Activated effector memory CD4-positive, alpha-beta T cell treated with anti-CD3 and anti-CD28 coated beads, Interleukin-2, amount 50 U/mL, for 16 hours (primary cell): ENCODE measurements around the gene HOXC13.

Experiments
- DNase-seq: peaks from one replicate; pipeline ENCODE4 v3.0.0-alpha.2; 2020

Gene HOXC13

DNA sequence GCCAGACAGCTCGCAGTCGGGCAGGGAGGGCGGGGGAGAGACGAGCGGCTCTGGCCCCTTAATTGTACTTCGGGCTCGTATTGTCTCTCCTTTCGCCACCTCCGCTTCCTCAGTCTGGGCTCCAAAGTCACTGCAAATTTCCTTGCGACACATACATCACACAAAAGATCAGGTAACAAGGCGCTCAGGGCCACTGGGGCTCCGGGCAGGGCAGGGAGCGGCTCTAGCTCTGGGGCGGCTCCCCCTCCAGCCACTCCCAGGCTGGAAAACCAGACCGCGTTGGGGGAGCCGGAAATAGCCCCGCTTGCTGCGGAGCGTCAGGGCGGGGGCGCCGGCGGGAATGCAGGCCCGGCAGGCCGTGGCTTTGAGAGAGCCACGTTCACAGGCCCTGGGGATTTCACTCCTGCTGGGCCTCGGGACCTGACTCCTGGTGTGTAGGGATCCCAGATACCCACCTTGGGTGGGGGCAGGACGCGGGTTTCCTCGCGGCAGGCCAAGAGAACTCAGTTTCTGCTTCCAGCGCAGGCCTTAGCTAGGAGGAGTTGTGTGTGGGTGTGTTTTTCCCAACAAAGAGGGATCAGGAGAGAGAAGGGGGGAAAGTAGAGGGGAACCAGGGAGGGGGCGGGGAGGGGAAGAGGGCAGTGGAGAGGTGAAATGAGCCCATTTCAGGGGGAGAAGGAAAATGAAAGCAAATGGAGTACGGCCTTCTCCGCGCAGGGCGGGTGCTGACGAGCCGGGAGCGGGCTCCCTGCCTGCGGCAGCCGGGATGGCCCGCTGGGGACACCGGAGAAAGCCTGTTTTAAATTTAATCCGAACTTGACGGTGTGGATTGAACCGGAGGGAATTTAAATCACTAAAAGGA lies 57.0 kb downstream of the HOXC13 start:
- peak; percentile 73 for DNase-seq
